Measurements from ENCODE around the gene NDUFA13.

Gene NDUFA13

DNA sequence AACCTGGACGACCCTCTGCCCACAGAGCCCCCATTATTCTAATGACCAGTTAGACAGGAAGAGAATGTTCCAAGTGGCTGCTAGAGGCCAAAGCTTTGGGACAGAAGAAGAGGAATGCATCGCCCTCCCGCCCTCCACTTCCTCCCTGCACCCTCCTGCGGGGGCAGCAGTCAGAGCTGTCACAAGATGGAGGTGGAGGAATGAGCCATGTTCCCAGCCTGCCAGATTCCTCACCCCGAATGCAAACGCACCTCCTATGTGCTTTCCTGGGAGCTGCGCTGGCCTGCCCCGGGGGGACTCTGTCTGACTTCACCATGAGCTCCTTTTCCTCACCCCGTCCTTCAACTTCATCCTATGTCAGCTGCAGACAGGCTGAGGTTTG, 14.4 kb downstream of the NDUFA13 start:
- in situ Hi-C loops (cut with MboI; ENCODE audit: low sequenced_read_pairs), result loop anchor here (25.0 kb wide), 1 partner anchor 757 kb away; no protein-coding TSS in a partner anchor

- in situ Hi-C loops (cut with MboI; ENCODE audit: low sequenced_read_pairs), result loop anchor here (25.0 kb wide), 1 partner anchor 756 kb away; no protein-coding TSS in a partner anchor
These were observed 14.9 kb downstream of the NDUFA13 start for GRCh38 chr19:19530889-19531288.

DNA sequence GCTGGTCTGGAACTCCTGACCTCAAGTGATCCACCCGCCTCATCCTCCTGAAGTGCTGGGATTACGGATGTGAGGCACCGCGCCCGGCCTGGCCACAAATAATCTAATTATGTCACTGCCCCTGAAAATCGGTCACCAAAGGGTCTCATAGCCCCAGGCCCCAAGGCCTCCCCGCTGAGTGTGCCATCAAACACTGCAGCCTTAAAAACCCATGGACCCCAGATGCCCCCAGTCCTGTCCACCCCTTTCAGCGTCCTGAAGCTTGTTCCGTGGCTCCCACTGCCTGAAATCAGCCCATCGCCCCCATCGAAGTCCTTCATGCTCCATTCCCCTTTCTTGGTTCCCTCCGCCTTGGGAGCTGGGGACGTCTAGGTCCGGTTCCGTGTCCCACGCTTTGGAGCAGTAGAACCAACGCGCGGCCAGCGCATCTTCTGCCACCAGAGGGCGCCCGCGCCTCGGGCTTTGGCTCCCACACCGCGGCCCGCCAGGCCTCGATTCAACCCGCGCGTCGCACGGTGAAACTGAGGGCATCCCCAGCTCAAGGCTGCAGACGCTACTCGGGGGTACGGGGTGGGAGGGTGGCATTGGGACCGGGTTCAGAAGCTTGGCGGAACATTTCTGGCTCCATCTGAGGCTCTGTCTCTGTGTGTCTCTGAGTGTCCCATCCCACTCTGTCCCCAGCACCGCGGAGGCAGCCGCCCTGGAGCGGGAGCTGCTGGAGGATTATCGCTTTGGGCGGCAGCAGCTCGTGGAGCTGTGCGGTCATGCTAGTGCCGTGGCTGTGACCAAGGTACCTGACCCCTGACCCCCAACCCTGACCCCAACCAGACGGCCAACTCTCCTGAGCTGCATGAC, 16.2 kb downstream of the NDUFA13 start:
- in situ Hi-C loops (cut with MboI; ENCODE audit: low sequenced_read_pairs), result loop anchor here (25.0 kb wide), 1 partner anchor 755 kb away; no protein-coding TSS in a partner anchor

GRCh38 chr19:19532806-19533701, 17.0 kb downstream of the NDUFA13 start:
- in situ Hi-C loops (cut with MboI; ENCODE audit: low sequenced_read_pairs), result loop anchor here (25.0 kb wide), 1 partner anchor 754 kb away; no protein-coding TSS in a partner anchor

GRCh38 chr19:19533841-19534240, 17.8 kb downstream of the NDUFA13 start:
- in situ Hi-C loops (cut with MboI; ENCODE audit: low sequenced_read_pairs), result loop anchor here (25.0 kb wide), 1 partner anchor 753 kb away; no protein-coding TSS in a partner anchor

GRCh38 chr19:19534556-19535265, 18.7 kb downstream of the NDUFA13 start:
- in situ Hi-C loops (cut with MboI; ENCODE audit: low sequenced_read_pairs), result loop anchor here (25.0 kb wide), 1 partner anchor 753 kb away; no protein-coding TSS in a partner anchor

GRCh38 chr19:19535311-19536191, 19.5 kb downstream of the NDUFA13 start:
- in situ Hi-C loops (cut with MboI; ENCODE audit: low sequenced_read_pairs), result loop anchor here (25.0 kb wide), 1 partner anchor 752 kb away; no protein-coding TSS in a partner anchor

DNA sequence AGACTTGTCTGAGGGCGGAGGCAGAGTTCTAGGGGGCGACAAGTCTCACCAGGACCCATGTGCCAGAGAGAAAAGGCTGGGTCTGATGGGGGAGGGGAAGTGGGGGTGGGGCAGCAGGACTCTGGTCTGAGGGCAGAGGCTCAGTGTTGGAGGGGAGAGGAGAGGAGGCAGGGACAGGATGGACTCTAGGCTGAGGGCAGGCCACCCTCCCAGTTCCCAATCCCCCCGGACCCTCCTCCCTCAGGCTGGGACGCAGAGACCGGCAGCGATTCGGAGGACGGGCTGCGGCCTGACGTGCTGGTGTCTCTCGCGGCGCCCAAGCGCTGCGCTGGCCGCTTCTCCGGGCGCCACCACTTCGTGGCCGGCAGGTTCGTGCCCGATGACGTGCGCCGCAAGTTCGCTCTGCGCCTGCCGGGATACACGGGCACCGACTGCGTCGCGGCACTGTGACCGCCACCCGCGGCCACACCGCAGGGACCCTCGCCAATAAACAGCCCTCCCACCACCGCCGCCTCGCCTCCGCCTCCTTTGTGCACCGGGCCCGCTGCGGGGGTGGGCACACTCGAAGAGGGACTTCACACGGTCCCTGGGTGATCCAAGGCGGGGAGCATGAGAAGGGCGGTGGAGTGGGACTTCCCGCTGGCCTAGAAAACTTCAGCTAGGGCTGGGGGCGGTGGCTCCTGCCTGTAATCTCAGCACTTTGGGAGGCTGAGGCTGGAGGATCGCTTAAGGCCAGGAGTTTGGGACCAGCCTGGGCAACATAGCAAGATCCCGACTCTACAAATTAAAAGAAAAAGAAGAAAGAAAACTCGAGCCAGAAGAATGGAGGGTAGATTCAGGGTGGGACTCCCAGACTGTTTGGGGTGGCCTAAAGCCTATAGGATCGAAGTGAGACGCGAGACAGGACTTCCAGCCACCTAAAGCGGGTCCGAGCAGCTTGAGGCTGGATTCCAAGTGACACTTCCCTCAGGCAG, 21.3 kb downstream of the NDUFA13 start:
- in situ Hi-C loops (cut with MboI; ENCODE audit: low sequenced_read_pairs), result loop anchor here (25.0 kb wide), 1 partner anchor 750 kb away; no protein-coding TSS in a partner anchor

DNA sequence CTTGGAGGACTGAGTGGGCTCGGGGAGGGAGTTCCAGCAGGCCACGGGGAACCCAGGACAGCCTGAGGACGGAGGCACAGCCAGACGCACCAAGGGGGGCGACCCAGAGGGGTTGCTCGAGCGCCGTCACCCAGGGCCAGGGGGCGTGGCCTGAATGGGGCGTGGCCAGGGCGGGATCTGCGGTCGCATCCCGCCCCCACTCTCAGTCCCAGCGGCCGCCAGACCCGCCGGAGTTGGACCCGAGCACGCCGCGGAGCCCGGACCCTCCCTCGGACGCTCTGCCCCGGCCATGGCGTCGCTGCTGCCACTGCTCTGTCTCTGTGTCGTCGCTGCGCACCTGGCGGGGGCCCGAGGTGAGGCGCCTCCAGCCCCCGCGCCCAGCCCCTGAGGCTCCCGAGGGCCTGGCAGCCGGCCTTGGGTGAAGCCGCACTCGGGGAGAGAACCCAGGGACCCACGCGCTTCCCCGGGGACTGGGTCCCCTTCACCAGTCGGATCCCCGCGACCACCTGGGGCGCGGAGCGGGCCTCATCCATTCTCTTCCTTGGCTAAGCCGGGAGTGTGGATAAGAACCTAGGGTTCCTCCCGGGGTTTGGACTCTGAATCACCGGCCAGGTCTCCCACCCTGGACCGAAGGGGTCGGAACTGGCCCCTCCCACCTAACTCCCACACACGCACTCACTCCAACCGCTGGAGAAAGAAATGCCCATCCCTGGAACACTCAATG, 22.2 kb downstream of the NDUFA13 start, which contains the start of gene CILP2:
TSS of gene CILP2 (plus strand) at position 205 of the 724 bp plus-strand sequence. CDS start at position 290, 85 bp downstream.
- in situ Hi-C loops (cut with MboI; ENCODE audit: low sequenced_read_pairs), result loop anchor here (25.0 kb wide), 1 partner anchor 749 kb away; no protein-coding TSS in a partner anchor

GRCh38 chr19:19538785-19539166, 22.8 kb downstream of the NDUFA13 start:
- in situ Hi-C loops (cut with MboI; ENCODE audit: low sequenced_read_pairs), result loop anchor here (25.0 kb wide), 1 partner anchor 749 kb away; no protein-coding TSS in a partner anchor

DNA sequence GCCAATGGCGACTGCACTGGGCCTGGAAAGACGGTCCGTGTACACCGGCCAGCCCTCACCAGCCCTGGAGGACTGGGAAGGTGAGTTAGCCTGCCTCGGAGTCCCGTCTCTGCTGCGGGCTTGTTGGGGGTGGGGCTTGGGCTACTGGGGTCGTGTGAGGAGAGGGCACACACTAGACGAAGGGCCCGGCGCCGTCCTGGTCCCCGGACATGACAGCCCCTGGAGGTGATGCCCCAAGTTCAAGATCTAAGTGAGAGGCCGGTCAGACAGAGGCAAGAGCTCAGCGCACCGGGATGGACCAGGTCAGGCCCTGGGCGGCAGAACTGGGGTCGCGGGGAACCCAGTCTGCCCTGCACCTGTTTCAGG, 23.7 kb downstream of the NDUFA13 start:
- in situ Hi-C loops (cut with MboI; ENCODE audit: low sequenced_read_pairs), result loop anchor here (10.0 to 25.0 kb wide), 2 partner anchors 105 to 748 kb away; partner anchors contain the start of gene GMIP

DNA sequence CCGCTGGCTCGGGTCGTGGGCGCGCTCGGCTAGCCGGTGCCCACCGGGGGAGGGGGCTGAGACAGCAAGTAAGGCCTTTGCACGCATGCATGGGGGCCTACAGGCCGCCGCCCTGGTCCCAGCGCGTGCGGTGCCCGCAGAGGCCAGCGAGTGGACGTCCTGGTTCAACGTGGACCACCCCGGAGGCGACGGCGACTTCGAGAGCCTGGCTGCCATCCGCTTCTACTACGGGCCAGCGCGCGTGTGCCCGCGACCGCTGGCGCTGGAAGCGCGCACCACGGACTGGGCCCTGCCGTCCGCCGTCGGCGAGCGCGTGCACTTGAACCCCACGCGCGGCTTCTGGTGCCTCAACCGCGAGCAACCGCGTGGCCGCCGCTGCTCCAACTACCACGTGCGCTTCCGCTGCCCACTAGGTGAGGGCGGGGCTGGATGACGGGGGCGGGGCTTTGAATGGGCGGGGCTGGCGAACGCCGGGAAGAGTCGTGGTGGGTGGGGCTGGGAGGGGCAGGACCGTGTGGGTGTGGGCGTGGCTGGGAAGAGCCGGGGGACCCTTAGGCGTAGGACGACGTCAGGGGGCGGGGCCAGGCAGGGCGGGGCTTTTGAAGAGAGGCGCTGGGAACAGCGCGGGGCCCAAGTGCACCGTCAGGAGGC, 24.2 kb downstream of the NDUFA13 start:
- in situ Hi-C loops (cut with MboI; ENCODE audit: low sequenced_read_pairs), result loop anchor here (10.0 to 25.0 kb wide), 2 partner anchors 105 to 747 kb away; partner anchors contain the start of gene GMIP

DNA sequence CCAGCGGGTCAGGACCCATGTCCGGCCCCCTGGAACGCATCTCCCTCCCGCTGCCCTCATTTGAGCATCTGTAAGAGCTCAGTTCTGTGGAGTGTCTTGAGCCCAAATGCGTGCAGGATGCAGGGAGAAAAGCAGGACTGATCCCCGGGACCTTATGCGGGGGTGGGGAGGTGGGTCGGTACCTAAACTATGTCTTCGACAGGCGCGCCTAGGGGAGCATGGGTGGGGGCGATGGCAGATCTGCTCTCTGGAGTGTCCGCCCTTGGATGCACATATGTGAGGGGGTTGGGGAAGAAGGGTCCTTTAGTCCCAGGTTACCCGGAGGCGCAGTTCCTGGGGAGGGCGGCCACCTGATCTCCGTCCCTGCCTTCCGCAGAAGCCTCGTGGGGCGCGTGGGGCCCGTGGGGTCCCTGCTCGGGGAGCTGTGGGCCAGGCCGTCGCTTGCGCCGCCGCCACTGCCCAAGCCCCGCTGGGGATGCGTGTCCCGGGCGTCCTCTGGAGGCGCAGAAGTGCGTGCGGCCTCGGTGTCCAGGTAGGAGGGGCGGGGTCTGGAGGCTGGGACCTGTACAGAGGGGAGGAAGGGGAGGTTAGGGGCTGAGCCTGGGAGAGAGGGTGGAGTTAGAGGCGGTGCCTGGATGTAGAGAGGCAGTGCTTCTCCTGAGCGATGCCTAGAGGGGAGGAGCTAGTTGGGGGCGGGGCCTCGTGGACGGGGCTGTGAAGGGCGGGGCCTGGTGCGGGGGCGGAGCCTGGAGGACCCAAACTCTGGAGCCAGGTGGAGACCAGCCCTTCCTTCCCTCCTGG, 24.9 kb downstream of the NDUFA13 start:
- in situ Hi-C loops (cut with MboI; ENCODE audit: low sequenced_read_pairs), result loop anchor here (10.0 to 25.0 kb wide), 2 partner anchors 104 to 746 kb away; partner anchors contain the start of gene GMIP

- in situ Hi-C loops (cut with MboI; ENCODE audit: low sequenced_read_pairs), result loop anchor here (10.0 to 25.0 kb wide), 2 partner anchors 103 to 746 kb away; partner anchors contain the start of gene GMIP
These were observed 25.6 kb downstream of the NDUFA13 start for GRCh38 chr19:19541616-19542015.

GRCh38 chr19:19542507-19542906, 26.5 kb downstream of the NDUFA13 start:
- in situ Hi-C loops (cut with MboI; ENCODE audit: low sequenced_read_pairs), result loop anchor here (10.0 to 25.0 kb wide), 2 partner anchors 102 to 745 kb away; partner anchors contain the start of gene GMIP

GRCh38 chr19:19543101-19543500, 27.1 kb downstream of the NDUFA13 start:
- in situ Hi-C loops (cut with MboI; ENCODE audit: low sequenced_read_pairs), result loop anchor here (10.0 to 25.0 kb wide), 2 partner anchors 102 to 744 kb away; partner anchors contain the start of gene GMIP
